IMR-90 (cell line): ENCODE results near the gene MFSD12. TPM values are rescaled to one million over a fixed set of nuclear protein-coding genes. Genes with fewer than 3 reads are reported as not detected.
"Not testable (repeated sequence)": the region's sequence is repeated elsewhere in the genome, so short reads cannot be mapped to it uniquely, and the experiment has no call there.

ENCODE experiments used
- ATAC-seq: fragments of 200-7000 bp; cut with Tn5 transposase; 2 replicates; pipeline ENCODE4 v1.9.1; 2020; ENCODE audit warnings: low read depth, mild to moderate bottlenecking, moderate library complexity
- BruUV-seq: library from RNA; stranded (reverse); fragments of 400-500 nt; replicated peaks from 2 replicates; lab custom pipeline; 2021; lab: Mats Ljungman, UMichigan
- CTCF ChIA-PET: fragments of 300-600 bp; formaldehyde crosslinking; extraction: SDS; loops from one replicate; lab custom pipeline; 2021; ENCODE audit warnings: antibody characterized with exemption; lab: Yijun Ruan, JAX
- POLR2A ChIA-PET: fragments of 300-600 bp; sonication (Branson Sonifier 250); formaldehyde crosslinking; loops from one replicate; lab custom pipeline; 2022; ENCODE audit warnings: antibody characterized with exemption; ENCODE audit not compliant: unreplicated experiment; lab: Charles Lee
- DNase-seq: peaks from one replicate; pipeline ENCODE4 v3.0.0; 2013
- H2AFZ ChIP-seq: replicated peaks from 2 replicates; pipeline ENCODE3; 2013; ENCODE audit warnings: low read length, mild to moderate bottlenecking; ENCODE audit not compliant: poor library complexity
- H2AK5ac ChIP-seq: 2 replicates; pipeline ENCODE4 v1.6.1; 2013; ENCODE audit warnings: low read depth, low read length, inconsistent platforms
- H2AK9ac ChIP-seq: replicated peaks from 2 replicates; pipeline ENCODE3; 2013; ENCODE audit warnings: mild to moderate bottlenecking, low read depth, low read length, moderate library complexity; ENCODE audit not compliant: poor library complexity
- H2BK120ac ChIP-seq: 2 replicates; pipeline ENCODE4 v1.6.1; 2013; ENCODE audit warnings: low read depth, low read length, inconsistent platforms
- H2BK15ac ChIP-seq: 3 replicates; pipeline ENCODE4 v1.6.1; 2013; ENCODE audit warnings: low read depth, low read length, inconsistent platforms
- H2BK20ac ChIP-seq: 2 replicates; pipeline ENCODE4 v1.6.1; 2013; ENCODE audit warnings: low read depth, mild to moderate bottlenecking, inconsistent platforms, low read length, moderate library complexity
- H2BK5ac ChIP-seq: 2 replicates; pipeline ENCODE4 v1.6.1; 2013; ENCODE audit warnings: mild to moderate bottlenecking, low read depth, low read length, inconsistent platforms; ENCODE audit not compliant: poor library complexity, severe bottlenecking
- H3K14ac ChIP-seq: replicated peaks from 2 replicates; pipeline ENCODE4 v1.6.1; 2013; ENCODE audit warnings: low read depth, low read length, inconsistent platforms
- H3K18ac ChIP-seq: 2 replicates; pipeline ENCODE4 v1.6.1; 2013; ENCODE audit warnings: low read depth, low read length, control low read depth
- H3K23ac ChIP-seq: 2 replicates; pipeline ENCODE4 v1.6.1; 2013; ENCODE audit warnings: low read depth, low read length, inconsistent platforms
- H3K27ac ChIP-seq: 2 replicates; pipeline ENCODE4 v1.5.1; 2013; ENCODE audit warnings: mild to moderate bottlenecking, control low read depth, low read length; ENCODE audit not compliant: insufficient read depth
- H3K27me3 ChIP-seq: 2 replicates; pipeline ENCODE4 v1.6.1; 2013; ENCODE audit warnings: low read length; ENCODE audit not compliant: control insufficient read depth, insufficient read depth
- H3K36me3 ChIP-seq: 2 replicates; pipeline ENCODE4 v1.6.1; 2013; ENCODE audit warnings: low read length, mixed read lengths; ENCODE audit not compliant: control insufficient read depth, insufficient read depth
- H3K4ac ChIP-seq: 2 replicates; pipeline ENCODE4 v1.6.1; 2013; ENCODE audit warnings: low read depth, low read length, inconsistent platforms
- H3K4me1 ChIP-seq: 2 replicates; pipeline ENCODE4 v1.6.1; 2013; ENCODE audit warnings: low read length, mixed read lengths; ENCODE audit not compliant: control insufficient read depth, insufficient read depth
- H3K4me2 ChIP-seq: 2 replicates; pipeline ENCODE4 v1.6.1; 2013; ENCODE audit warnings: low read depth, mild to moderate bottlenecking, control low read depth, low read length, moderate library complexity
- H3K4me3 ChIP-seq: 2 replicates; pipeline ENCODE4 v1.5.1; 2013; ENCODE audit warnings: low read depth, mild to moderate bottlenecking, control low read depth, low read length, moderate library complexity; ENCODE audit not compliant: insufficient read depth
- H3K56ac ChIP-seq: 2 replicates; pipeline ENCODE4 v1.6.1; 2013; ENCODE audit warnings: low read length, inconsistent platforms; ENCODE audit not compliant: insufficient read depth; ENCODE audit errors: extremely low read depth
- H3K79me1 ChIP-seq, 2 experiments: 2 replicates each; pipeline ENCODE4 v1.6.1; 2013; ENCODE audit warnings: low read length in 2 of 2, inconsistent platforms in 1 of 2, low read depth in 1 of 2
- H3K9ac ChIP-seq: 2 replicates; pipeline ENCODE4 v1.6.1; 2013; ENCODE audit warnings: low read depth, low read length, control low read depth
- H3K9me1 ChIP-seq: 2 replicates; pipeline ENCODE4 v1.6.1; 2013; ENCODE audit warnings: low read length, inconsistent platforms; ENCODE audit not compliant: insufficient read depth
- H3K9me3 ChIP-seq: 2 replicates; pipeline ENCODE4 v1.6.1; 2013; ENCODE audit warnings: low read length; ENCODE audit not compliant: control insufficient read depth, insufficient read depth
- H4K20me1 ChIP-seq: 2 replicates; pipeline ENCODE4 v1.6.1; 2013; ENCODE audit warnings: low read length, inconsistent platforms; ENCODE audit not compliant: insufficient read depth
- H4K5ac ChIP-seq: 2 replicates; pipeline ENCODE4 v1.6.1; 2013; ENCODE audit warnings: mild to moderate bottlenecking, low read depth, low read length, control low read depth
- H4K8ac ChIP-seq, 2 experiments: 2 replicates each; pipeline ENCODE4 v1.6.1; 2013; ENCODE audit warnings: low read depth in 2 of 2, low read length in 2 of 2, control low read depth in 1 of 2, inconsistent platforms in 1 of 2
- H4K91ac ChIP-seq: 2 replicates; pipeline ENCODE4 v1.6.1; 2013; ENCODE audit warnings: low read depth, low read length, inconsistent platforms; ENCODE audit not compliant: insufficient read depth
- BHLHE40 ChIP-seq: fragments of 150-350 bp; IDR thresholded peaks from 2 replicates; pipeline ENCODE4 v1.6.1; 2016; ENCODE audit warnings: mild to moderate bottlenecking, low read depth, low read length
- CEBPB ChIP-seq: IDR thresholded peaks from 2 replicates; pipeline ENCODE4 v1.6.1; 2012; ENCODE audit warnings: low read depth, low read length, improper control_type of control experiment
- CHD1 ChIP-seq: IDR thresholded peaks from 2 replicates; pipeline ENCODE4 v1.6.1; 2012; ENCODE audit warnings: low read depth, low read length, improper control_type of control experiment
- FOS ChIP-seq: fragments of 150-350 bp; IDR thresholded peaks from 2 replicates; pipeline ENCODE4 v1.6.1; 2016; ENCODE audit warnings: low read depth, low read length
- MAFK ChIP-seq: IDR thresholded peaks from 2 replicates; pipeline ENCODE4 v1.6.1; 2012; ENCODE audit warnings: low read depth, low read length, improper control_type of control experiment
- NFE2L2 ChIP-seq: fragments of 150-350 bp; IDR thresholded peaks from 2 replicates; pipeline ENCODE4 v1.6.1; 2016; ENCODE audit warnings: low read depth, mild to moderate bottlenecking, low read length
- RCOR1 ChIP-seq: IDR thresholded peaks from 2 replicates; pipeline ENCODE4 v1.6.1; 2012; ENCODE audit warnings: mild to moderate bottlenecking, low read length, improper control_type of control experiment; ENCODE audit not compliant: insufficient replicate concordance
- SMC3 ChIP-seq: fragments of 150-350 bp; IDR thresholded peaks from 2 replicates; pipeline ENCODE4 v1.6.1; 2016; ENCODE audit warnings: low read depth, mild to moderate bottlenecking, antibody characterized with exemption, low read length, moderate library complexity
- WGBS, 2 experiments: methylation state at CpG; one replicate each; pipeline versions ENCODE4 v1.1.5 to v1.1.7; 2013; ENCODE audit warnings: missing lambda C conversion rate in 2 of 2; ENCODE audit not compliant: insufficient read length in 1 of 2; ENCODE audit errors: extremely low coverage in 2 of 2; 5-methylcytosine and 5-hydroxymethylcytosine counted together
- dilution Hi-C: fragments of 300-500 bp; cut with HindIII; formaldehyde crosslinking; loops from one replicate; pipeline ENCODE4 v1.14.3; 2018; ENCODE audit warnings: low sequenced_read_pairs; ENCODE audit not compliant: unreplicated experiment
- in situ Hi-C: fragments of 300-500 bp; cut with MboI; formaldehyde crosslinking; loops from 3 replicates; pipeline ENCODE4 v1.14.3; 2019; ENCODE audit warnings: low sequenced_read_pairs, inconsistent platforms, mixed read lengths
- intact Hi-C: fragments of 100-400 bp; cut with micrococcal nuclease; formaldehyde crosslinking; loops from 2 replicates; pipeline ENCODE4 v1.10.0; 2022
- polyA plus RNA-seq, 3 experiments: library from polyadenylated mRNA; depleted of rRNA; stranded (reverse); fragments of >200 nt; gene quantifications; 2 replicates each; pipeline ENCODE4 v1.2.3, GENCODE V29; 2012; ENCODE audit warnings: low replicate concordance in 1 of 3
- total RNA-seq: library from RNA; depleted of rRNA; stranded (reverse); fragments of >200 nt; gene quantifications from 2 replicates; pipeline ENCODE4 v1.2.3, GENCODE V29; 2012
- TF ChIP-seq, protein P1 (sequence below): fragments of 150-350 bp; IDR thresholded peaks from 2 replicates; pipeline ENCODE4 v1.6.1; 2017; ENCODE audit warnings: mild to moderate bottlenecking, antibody characterized with exemption, low read length, low read depth

MFSD12 gene
- total and polyA plus RNA-seq, 2 of the 4 experiments (the other 2 are of a cell fraction) = 20.4 to 77.2 TPM

DNA sequence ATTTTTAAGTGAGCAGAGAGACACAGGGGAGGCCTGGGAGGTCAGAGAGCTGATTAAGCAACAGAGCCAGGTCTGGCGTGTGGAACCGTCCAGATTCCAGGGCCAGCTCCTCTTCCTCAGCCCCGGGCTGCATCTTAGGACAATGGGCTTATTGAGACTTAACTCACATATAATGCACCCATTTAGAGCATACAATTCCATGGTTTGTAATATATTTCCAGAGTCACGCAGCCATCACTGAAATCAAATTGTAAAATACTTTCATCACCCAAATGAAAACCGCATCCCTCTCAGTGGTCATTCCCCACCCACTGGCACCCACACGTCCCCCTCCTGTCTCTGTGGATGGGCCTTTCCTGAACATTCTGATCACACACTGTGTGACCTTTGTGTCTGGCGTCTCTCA lies 13.2 kb upstream of the MFSD12 start:
- Histone ChIP-seq H3K4me3 (no peak overlapping the region), H2BK15ac (no peak overlapping the region), H3K4me2 (no peak overlapping the region), H3K56ac (no peak overlapping the region), H2AK9ac (no peak overlapping the region), H3K18ac (no peak overlapping the region), H3K9me1 (peaks cover 4% of the 10 kb centered on the region), H3K79me1 (peaks cover 7 to 22% of the 10 kb centered on the region in 2 experiments; a peak in 3 of 4 replicates), H2BK20ac (no peak overlapping the region), H4K91ac (no peak overlapping the region), H3K4me1 (no peaks in the 10 kb centered on the region), H3K9ac (no peak overlapping the region), H2BK120ac (no peak overlapping the region), H4K8ac (no peak overlapping the region), H2AFZ (no peak overlapping the region), H3K4ac (no peak overlapping the region), H2AK5ac (no peak overlapping the region), H3K9me3 (no peaks in the 10 kb centered on the region), H3K27me3 (no peaks in the 10 kb centered on the region), H3K36me3 (peaks cover 7% of the 10 kb centered on the region; the same call in 1 of the 2 replicates), H3K14ac (no peak overlapping the region), H2BK5ac (no peak overlapping the region), H4K20me1 (peaks cover 10% of the 10 kb centered on the region; the same call in 1 of the 2 replicates), H3K23ac (no peak overlapping the region), H4K5ac (no peak overlapping the region), H3K27ac (no peak overlapping the region)
- ChIA-PET POLR2A (no interaction called here), CTCF (interaction anchor here (0.7 to 1.1 kb wide), 2 partner anchors 26 to 683 kb away, joined by 3 read pairs; no protein-coding TSS in a partner anchor)
- DNase-seq (no peak), ATAC-seq (no peak)
- 90% methylated on average over 4 of the region's 7 CpGs; no CpG with 5 or more reads in 1 of the 2 experiments for WGBS, 2 experiments
- intact Hi-C loops (no loop called here), in situ Hi-C loops (no loop called here), dilution Hi-C loops (no loop called here)
- BruUV-seq = no TSS peak
- no peak for TF ChIP-seq RCOR1
- TF ChIP-seq FOS = no peak
- TF ChIP-seq NFE2L2 = no peak
- no peak for TF ChIP-seq CHD1
- no peak for TF ChIP-seq BHLHE40
- no peak for TF ChIP-seq SMC3
- TF ChIP-seq, protein P1, sequence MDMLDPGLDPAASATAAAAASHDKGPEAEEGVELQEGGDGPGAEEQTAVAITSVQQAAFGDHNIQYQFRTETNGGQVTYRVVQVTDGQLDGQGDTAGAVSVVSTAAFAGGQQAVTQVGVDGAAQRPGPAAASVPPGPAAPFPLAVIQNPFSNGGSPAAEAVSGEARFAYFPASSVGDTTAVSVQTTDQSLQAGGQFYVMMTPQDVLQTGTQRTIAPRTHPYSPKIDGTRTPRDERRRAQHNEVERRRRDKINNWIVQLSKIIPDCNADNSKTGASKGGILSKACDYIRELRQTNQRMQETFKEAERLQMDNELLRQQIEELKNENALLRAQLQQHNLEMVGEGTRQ = no peak
- no peak for TF ChIP-seq MAFK
- TF ChIP-seq CEBPB = no peak

DNA sequence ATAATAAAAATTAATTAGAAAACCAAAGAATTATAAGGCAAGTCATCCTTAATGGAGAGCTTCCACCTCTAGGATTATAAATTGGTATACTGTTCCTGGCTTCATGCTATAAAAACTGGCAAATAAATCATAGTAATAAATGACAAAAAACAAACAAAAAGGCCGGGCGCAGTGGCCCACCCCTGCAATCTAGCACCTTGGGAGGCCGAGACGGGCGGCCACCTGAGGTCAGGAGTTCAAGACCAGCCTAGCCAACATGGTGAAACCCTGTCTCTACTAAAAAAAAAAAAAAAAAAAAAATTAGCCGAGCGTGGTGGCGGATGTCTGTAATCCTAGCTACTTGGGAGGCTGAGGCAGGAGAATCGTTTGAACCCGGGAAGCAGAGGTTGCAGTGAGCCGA lies 12.7 kb upstream of the MFSD12 start:
- CTCF ChIA-PET = interaction anchor here (0.6 to 1.1 kb wide), 3 partner anchors 25 to 683 kb away, joined by 3 to 5 read pairs (median 3); no protein-coding TSS in a partner anchor
- H3K9me1 ChIP-seq, H3K18ac ChIP-seq, intact Hi-C loops, H3K36me3 ChIP-seq, H2BK20ac ChIP-seq, BruUV-seq, H3K9me3 ChIP-seq, H3K4me2 ChIP-seq, H3K27me3 ChIP-seq, H2BK120ac ChIP-seq, H2BK5ac ChIP-seq, in situ Hi-C loops, H4K91ac ChIP-seq, H4K5ac ChIP-seq, H4K8ac ChIP-seq, DNase-seq, H3K23ac ChIP-seq, H2AK9ac ChIP-seq, H3K4ac ChIP-seq, H2AK5ac ChIP-seq, H2AFZ ChIP-seq, H3K4me3 ChIP-seq, ATAC-seq, POLR2A ChIA-PET, H3K14ac ChIP-seq, dilution Hi-C loops, H3K56ac ChIP-seq, H3K4me1 ChIP-seq, H3K9ac ChIP-seq, H2BK15ac ChIP-seq, H3K27ac ChIP-seq: not testable (repeated sequence)
- no CpG with 5 or more reads among the region's 11 CpGs for WGBS, 2 experiments
- peaks cover 7 to 22% of the 10 kb centered on the region in 2 experiments; a peak in 3 of 4 replicates for H3K79me1 ChIP-seq
- H4K20me1 ChIP-seq = peaks cover 10% of the 10 kb centered on the region; the same call in 1 of the 2 replicates
